ENCODE results near the gene ADGB. TPM values are rescaled to one million over a fixed set of nuclear protein-coding genes. Genes with fewer than 3 reads are reported as not detected.

ADGB gene
- total RNA-seq, 1 donor, result not detected

DNA sequence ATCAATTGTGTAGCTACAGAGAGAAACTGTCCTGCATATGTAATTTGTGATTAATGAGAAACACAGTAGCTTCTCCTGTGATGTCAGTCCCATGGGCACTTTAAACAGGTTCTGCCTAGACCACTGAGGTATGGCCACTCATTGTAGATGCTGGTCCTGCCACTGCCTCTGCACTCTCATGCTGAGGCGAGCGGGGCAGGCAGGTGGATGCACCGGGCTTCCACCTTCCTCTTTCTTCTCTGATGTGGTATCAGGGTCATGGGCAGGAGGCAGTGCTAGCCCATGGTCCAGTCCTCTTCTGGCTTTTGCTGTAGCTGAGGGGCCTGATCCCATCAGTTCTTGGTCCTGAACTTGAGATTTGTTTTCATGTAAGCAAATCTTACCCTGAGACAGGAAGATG lies 58.7 kb downstream of the ADGB start:
- TF ChIP-seq, protein P1, sequence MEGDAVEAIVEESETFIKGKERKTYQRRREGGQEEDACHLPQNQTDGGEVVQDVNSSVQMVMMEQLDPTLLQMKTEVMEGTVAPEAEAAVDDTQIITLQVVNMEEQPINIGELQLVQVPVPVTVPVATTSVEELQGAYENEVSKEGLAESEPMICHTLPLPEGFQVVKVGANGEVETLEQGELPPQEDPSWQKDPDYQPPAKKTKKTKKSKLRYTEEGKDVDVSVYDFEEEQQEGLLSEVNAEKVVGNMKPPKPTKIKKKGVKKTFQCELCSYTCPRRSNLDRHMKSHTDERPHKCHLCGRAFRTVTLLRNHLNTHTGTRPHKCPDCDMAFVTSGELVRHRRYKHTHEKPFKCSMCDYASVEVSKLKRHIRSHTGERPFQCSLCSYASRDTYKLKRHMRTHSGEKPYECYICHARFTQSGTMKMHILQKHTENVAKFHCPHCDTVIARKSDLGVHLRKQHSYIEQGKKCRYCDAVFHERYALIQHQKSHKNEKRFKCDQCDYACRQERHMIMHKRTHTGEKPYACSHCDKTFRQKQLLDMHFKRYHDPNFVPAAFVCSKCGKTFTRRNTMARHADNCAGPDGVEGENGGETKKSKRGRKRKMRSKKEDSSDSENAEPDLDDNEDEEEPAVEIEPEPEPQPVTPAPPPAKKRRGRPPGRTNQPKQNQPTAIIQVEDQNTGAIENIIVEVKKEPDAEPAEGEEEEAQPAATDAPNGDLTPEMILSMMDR (IDR thresholded peaks at IDR 0.05; ENCODE audit: insufficient read depth, low read length), result no peak
- no peak for DNase-seq (ENCODE audit: low read depth)
- no peak overlapping the region for H3K4me3 ChIP-seq (ENCODE audit: low read depth, low read length)

DNA sequence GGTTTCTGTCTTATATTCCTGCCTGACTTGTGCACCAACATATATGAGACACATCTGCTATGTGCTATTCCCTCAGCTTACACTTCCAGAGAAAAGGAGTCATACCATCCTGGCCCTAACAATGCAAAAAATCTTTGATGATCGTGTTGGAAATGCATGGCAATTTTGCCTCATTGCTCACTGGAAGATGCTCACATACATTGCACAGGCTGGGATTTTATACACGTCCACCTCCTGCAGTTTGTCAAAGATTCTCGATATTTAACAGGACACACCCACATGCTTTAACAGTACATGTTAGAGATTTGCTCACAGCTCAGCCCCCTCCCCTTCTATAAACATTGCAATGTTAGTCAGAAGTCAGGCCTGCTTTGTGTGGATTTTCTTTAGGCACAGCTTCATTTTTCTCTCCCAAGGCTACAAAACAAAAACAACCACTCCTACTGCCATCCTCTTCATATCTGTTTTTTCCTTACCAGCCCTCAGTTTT lies 66.1 kb downstream of the ADGB start:
- no peak overlapping the region for H3K4me3 ChIP-seq (ENCODE audit: low read depth, low read length)
- peak; percentile 1 for DNase-seq (ENCODE audit: low read depth)
- TF ChIP-seq, protein P1 (IDR thresholded peaks at IDR 0.05; ENCODE audit: insufficient read depth, low read length), result no peak

DNA sequence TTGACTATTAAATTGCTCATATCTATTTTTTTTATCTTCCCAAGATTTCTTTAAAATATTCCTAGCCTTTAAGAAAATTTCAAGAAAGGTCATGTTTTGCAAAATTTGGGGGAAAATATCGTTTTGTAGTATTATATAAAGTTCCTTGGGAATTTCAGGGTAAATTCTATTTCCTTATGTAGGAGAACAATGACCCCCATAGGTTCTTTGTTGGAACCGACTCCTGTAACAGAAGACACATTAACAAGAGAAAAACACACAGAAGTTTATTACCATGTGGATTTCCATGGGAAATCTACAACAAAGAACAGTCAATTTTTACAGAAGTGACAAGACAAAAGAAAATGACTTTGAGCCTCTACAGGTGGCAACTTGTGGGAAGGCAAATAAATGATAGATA lies 68.1 kb downstream of the ADGB start:
- H3K4me3 ChIP-seq (ENCODE audit: low read depth, low read length), result no peak overlapping the region
- peak; percentile 2 for DNase-seq (ENCODE audit: low read depth)
- TF ChIP-seq, protein P1 (IDR thresholded peaks at IDR 0.05; ENCODE audit: insufficient read depth, low read length), result no peak

DNA sequence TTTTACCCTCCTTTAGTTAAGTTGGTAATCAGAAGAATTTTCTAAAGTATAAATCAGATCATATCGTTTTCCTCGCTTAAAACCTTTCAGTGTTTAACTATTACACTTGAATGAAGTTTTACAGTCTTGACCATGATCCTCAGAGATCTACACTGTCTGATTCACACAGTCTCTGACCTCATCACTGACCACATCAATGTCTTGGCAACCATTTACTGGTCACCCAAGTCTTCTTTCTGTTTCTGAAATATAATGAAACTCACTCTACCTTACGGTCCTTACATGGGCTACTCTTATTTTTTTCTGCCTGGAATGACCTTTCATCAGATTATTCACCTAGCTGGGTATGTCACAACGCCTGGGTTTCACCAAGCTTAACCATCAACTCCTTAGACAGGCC lies 71.4 kb downstream of the ADGB start:
- TF ChIP-seq, protein P1 (IDR thresholded peaks at IDR 0.05; ENCODE audit: insufficient read depth, low read length), result no peak
- H3K4me3 ChIP-seq (ENCODE audit: low read depth, low read length), result no peak overlapping the region
- DNase-seq (ENCODE audit: low read depth), result peak; percentile 12

DNA sequence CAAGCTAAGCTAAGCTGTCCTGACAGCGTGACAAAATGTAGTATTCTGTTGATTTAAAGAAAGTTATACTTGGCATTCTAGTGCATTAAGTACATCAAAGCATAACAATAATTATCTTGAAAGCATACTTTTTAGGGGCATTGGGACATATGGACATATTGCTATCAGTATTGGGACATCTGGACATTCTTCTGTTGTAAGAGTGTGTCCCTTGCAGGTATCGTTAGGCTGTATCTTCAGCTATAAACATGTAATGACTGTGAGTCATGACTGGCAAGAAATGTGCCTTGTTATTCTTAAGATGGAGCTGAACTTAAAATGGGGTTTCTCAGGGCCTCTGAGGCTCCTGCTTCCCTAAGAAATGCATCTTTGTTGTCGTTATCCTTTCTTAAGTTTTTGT lies 74.3 kb downstream of the ADGB start:
- DNase-seq (ENCODE audit: low read depth), result no peak
- no peak overlapping the region for H3K4me3 ChIP-seq (ENCODE audit: low read depth, low read length)
- TF ChIP-seq, protein P1 (IDR thresholded peaks at IDR 0.05; ENCODE audit: insufficient read depth, low read length), result no peak

DNA sequence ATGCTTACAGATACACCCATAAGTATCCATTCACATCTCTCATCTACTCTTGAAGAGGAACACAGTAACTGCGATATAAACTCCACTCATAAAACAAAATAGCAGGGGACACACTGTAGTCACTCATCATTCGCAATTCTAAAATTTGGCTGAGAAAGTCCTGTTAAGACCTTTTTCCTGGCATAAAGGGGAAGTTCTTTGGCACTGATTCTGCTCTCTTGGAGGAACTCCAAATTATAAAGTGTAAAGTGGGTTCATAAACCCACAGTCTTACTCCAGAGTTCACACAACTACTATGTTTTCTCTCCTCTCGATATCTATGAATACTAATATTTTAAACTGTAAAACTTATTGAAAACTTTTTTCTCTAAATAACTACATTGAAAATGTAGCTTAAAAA lies 80.6 kb downstream of the ADGB start:
- H3K4me3 ChIP-seq (ENCODE audit: low read depth, low read length), result no peak overlapping the region
- TF ChIP-seq, protein P1 (IDR thresholded peaks at IDR 0.05; ENCODE audit: insufficient read depth, low read length), result no peak
- no peak for DNase-seq (ENCODE audit: low read depth)

DNA sequence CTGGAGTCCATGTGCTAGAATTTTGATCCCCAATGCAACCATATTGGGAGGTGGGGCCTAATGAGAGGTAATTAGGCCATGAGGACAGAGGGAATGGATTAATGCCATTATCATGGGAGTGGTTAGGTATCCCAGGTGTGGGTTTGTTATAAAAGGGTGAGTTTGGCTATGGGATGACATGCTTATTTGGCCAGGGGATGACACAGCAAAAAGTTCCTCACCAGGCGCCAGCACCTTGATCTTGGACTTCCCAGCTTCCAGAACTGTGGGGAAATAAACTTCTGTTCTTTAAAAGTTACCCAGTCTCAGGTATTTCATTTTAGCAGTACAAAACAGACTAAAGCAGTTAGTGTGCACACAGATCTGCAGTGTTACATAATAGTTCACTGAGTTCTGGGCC lies 84.1 kb downstream of the ADGB start:
- DNase-seq (ENCODE audit: low read depth), result no peak
- TF ChIP-seq, protein P1 (IDR thresholded peaks at IDR 0.05; ENCODE audit: insufficient read depth, low read length), result no peak
- H3K4me3 ChIP-seq (ENCODE audit: low read depth, low read length), result no peak overlapping the region
